ENCODE measurements around the gene KHK. TPM values are rescaled to one million over a fixed set of nuclear protein-coding genes. Genes with fewer than 3 reads are reported as not detected.

KHK gene
- total RNA-seq, result 0.52 TPM

- peaks cover 28% of the 10 kb centered on the region for H3K4me1 ChIP-seq (ENCODE audit: insufficient read depth, low read length)
- no peaks in the 10 kb centered on the region for H3K9me3 ChIP-seq (ENCODE audit: low read depth, low read length)
- H3K4me3 ChIP-seq (ENCODE audit: low read length), result peak within 1 kb of the TSS; percentile 58
- no peaks in the 10 kb centered on the region for H3K27me3 ChIP-seq (ENCODE audit: insufficient read depth, low read length)
Observed at GRCh38 chr2:27086724-27087593, at the start of gene KHK. KHK (plus strand) TSS chr2:27086772; CDS start chr2:27087260, 488 bp downstream.

- no peaks in the 10 kb centered on the region for H3K27me3 ChIP-seq (ENCODE audit: insufficient read depth, low read length)
- H3K9me3 ChIP-seq (ENCODE audit: low read depth, low read length), result no peaks in the 10 kb centered on the region
- peaks cover 28% of the 10 kb centered on the region for H3K4me1 ChIP-seq (ENCODE audit: insufficient read depth, low read length)
- H3K4me3 ChIP-seq (ENCODE audit: low read length), result no peak overlapping the region
Observed at GRCh38 chr2:27038012-27038411, 48.6 kb upstream of the KHK start.

GRCh38 chr2:27038631-27039339 is 47.8 kb upstream of the KHK start:
- no peaks in the 10 kb centered on the region for H3K27me3 ChIP-seq (ENCODE audit: insufficient read depth, low read length)
- no peak overlapping the region for H3K4me3 ChIP-seq (ENCODE audit: low read length)
- no peaks in the 10 kb centered on the region for H3K9me3 ChIP-seq (ENCODE audit: low read depth, low read length)
- peaks cover 20% of the 10 kb centered on the region for H3K4me1 ChIP-seq (ENCODE audit: insufficient read depth, low read length)

DNA sequence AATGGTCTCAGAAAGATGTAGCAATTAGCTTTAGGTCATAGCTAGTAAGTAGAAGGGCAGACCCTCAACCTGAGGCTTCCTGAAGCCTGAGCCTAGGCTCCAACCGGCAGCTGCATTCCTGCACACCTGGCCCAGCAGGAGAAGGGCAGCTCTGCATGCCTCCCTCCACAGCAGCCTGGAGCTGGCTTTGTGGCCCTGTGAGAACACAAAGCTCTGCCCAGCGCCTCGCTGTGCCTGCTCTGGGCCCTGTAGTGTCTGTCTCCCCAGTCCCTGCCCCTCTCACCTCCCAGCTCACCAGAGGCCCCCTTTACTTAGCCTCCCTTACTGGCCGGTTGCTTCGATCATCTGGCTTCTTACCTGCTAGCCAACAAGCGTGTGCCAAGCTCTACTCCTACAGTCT is 47.1 kb upstream of the KHK start:
- no peak overlapping the region for H3K4me3 ChIP-seq (ENCODE audit: low read length)
- no peaks in the 10 kb centered on the region for H3K27me3 ChIP-seq (ENCODE audit: insufficient read depth, low read length)
- H3K9me3 ChIP-seq (ENCODE audit: low read depth, low read length), result no peaks in the 10 kb centered on the region
- H3K4me1 ChIP-seq (ENCODE audit: insufficient read depth, low read length), result peaks cover 14% of the 10 kb centered on the region

GRCh38 chr2:27039871-27040270 is 46.7 kb upstream of the KHK start:
- no peak overlapping the region for H3K4me3 ChIP-seq (ENCODE audit: low read length)
- H3K4me1 ChIP-seq (ENCODE audit: insufficient read depth, low read length), result peaks cover 13% of the 10 kb centered on the region
- no peaks in the 10 kb centered on the region for H3K9me3 ChIP-seq (ENCODE audit: low read depth, low read length)
- no peaks in the 10 kb centered on the region for H3K27me3 ChIP-seq (ENCODE audit: insufficient read depth, low read length)

DNA sequence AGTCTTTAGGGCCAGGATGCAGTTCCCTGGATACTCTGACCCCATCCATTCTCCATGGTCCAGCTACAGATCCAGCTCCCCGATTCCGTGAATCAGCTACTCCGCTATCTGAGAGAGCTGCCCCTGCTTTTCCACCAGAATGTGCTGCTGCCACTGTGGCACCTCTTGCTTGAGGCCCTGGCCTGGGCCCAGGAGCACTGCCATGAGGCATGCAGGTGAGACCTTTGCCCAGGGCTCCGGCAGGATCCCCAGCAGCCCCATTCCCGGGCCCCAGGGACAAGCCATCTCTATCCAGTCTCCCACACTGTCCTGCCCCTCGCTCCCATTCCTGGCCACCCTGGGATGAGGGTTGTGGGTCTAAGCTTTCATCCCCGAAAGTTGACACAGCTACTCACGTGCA is 46.3 kb upstream of the KHK start:
- H3K27me3 ChIP-seq (ENCODE audit: insufficient read depth, low read length), result no peaks in the 10 kb centered on the region
- H3K4me1 ChIP-seq (ENCODE audit: insufficient read depth, low read length), result peaks cover 13% of the 10 kb centered on the region
- no peak overlapping the region for H3K4me3 ChIP-seq (ENCODE audit: low read length)
- H3K9me3 ChIP-seq (ENCODE audit: low read depth, low read length), result no peaks in the 10 kb centered on the region

GRCh38 chr2:27041752-27042151 is 44.8 kb upstream of the KHK start:
- Histone ChIP-seq H3K4me3 (ENCODE audit: low read length) (no peak overlapping the region), H3K27me3 (ENCODE audit: insufficient read depth, low read length) (no peaks in the 10 kb centered on the region), H3K9me3 (ENCODE audit: low read depth, low read length) (no peaks in the 10 kb centered on the region), H3K4me1 (ENCODE audit: insufficient read depth, low read length) (peaks cover 13% of the 10 kb centered on the region)

GRCh38 chr2:27042159-27042661 is 44.4 kb upstream of the KHK start:
- Histone ChIP-seq H3K4me3 (ENCODE audit: low read length) (no peak overlapping the region), H3K4me1 (ENCODE audit: insufficient read depth, low read length) (peaks cover 13% of the 10 kb centered on the region), H3K9me3 (ENCODE audit: low read depth, low read length) (no peaks in the 10 kb centered on the region), H3K27me3 (ENCODE audit: insufficient read depth, low read length) (no peaks in the 10 kb centered on the region)

GRCh38 chr2:27042985-27043634 is 43.5 kb upstream of the KHK start:
- Histone ChIP-seq H3K4me3 (ENCODE audit: low read length) (no peak overlapping the region), H3K9me3 (ENCODE audit: low read depth, low read length) (no peaks in the 10 kb centered on the region), H3K4me1 (ENCODE audit: insufficient read depth, low read length) (peaks cover 13% of the 10 kb centered on the region), H3K27me3 (ENCODE audit: insufficient read depth, low read length) (no peaks in the 10 kb centered on the region)

GRCh38 chr2:27049422-27050280 is 36.9 kb upstream of the KHK start:
- peaks cover 21% of the 10 kb centered on the region for H3K4me1 ChIP-seq (ENCODE audit: insufficient read depth, low read length)
- H3K27me3 ChIP-seq (ENCODE audit: insufficient read depth, low read length), result no peaks in the 10 kb centered on the region
- no peaks in the 10 kb centered on the region for H3K9me3 ChIP-seq (ENCODE audit: low read depth, low read length)
- H3K4me3 ChIP-seq (ENCODE audit: low read length), result peak overlapping the region; percentile 78

GRCh38 chr2:27050281-27050995 is 36.1 kb upstream of the KHK start:
- no peaks in the 10 kb centered on the region for H3K9me3 ChIP-seq (ENCODE audit: low read depth, low read length)
- H3K4me3 ChIP-seq (ENCODE audit: low read length), result peak overlapping the region; percentile 78
- H3K4me1 ChIP-seq (ENCODE audit: insufficient read depth, low read length), result peaks cover 21% of the 10 kb centered on the region
- no peaks in the 10 kb centered on the region for H3K27me3 ChIP-seq (ENCODE audit: insufficient read depth, low read length)

- Histone ChIP-seq H3K9me3 (ENCODE audit: low read depth, low read length) (no peaks in the 10 kb centered on the region), H3K27me3 (ENCODE audit: insufficient read depth, low read length) (no peaks in the 10 kb centered on the region), H3K4me1 (ENCODE audit: insufficient read depth, low read length) (peaks cover 21% of the 10 kb centered on the region), H3K4me3 (ENCODE audit: low read length) (peak within 1 kb of the TSS; percentile 78)
Observed at GRCh38 chr2:27050996-27051901, 35.3 kb upstream of the KHK start, which contains the start of gene AGBL5. AGBL5 (plus strand) TSS chr2:27051668; CDS start chr2:27052959, 1,291 bp downstream.
